ENCODE data around the gene ST3GAL5.

ST3GAL5 gene

GRCh38 chr2:85866165-85866659 is 22.6 kb downstream of the ST3GAL5 start:
- no peak for DNase-seq (ENCODE audit: low read depth)

- DNase-seq (ENCODE audit: low read depth) = peak; percentile 20
Observed at GRCh38 chr2:85865539-85866164, 23.1 kb downstream of the ST3GAL5 start.

GRCh38 chr2:85864654-85865053 is 24.1 kb downstream of the ST3GAL5 start:
- DNase-seq (ENCODE audit: low read depth) = no peak

GRCh38 chr2:85862426-85862825 is 26.4 kb downstream of the ST3GAL5 start:
- peak; percentile 52 for DNase-seq (ENCODE audit: low read depth)

GRCh38 chr2:85861650-85862049 is 27.1 kb downstream of the ST3GAL5 start:
- DNase-seq (ENCODE audit: low read depth) = no peak

- no peak for DNase-seq (ENCODE audit: low read depth)
Observed at GRCh38 chr2:85861180-85861579, 27.6 kb downstream of the ST3GAL5 start.

- no peak for DNase-seq (ENCODE audit: low read depth)
Observed at GRCh38 chr2:85858841-85859240, 29.9 kb downstream of the ST3GAL5 start.

- DNase-seq (ENCODE audit: low read depth) = no peak
Observed at GRCh38 chr2:85854897-85855296, 33.9 kb downstream of the ST3GAL5 start.

GRCh38 chr2:85854166-85854509 is 34.7 kb downstream of the ST3GAL5 start:
- no peak for DNase-seq (ENCODE audit: low read depth)

GRCh38 chr2:85853499-85854165 is 35.2 kb downstream of the ST3GAL5 start:
- DNase-seq (ENCODE audit: low read depth) = no peak

GRCh38 chr2:85852937-85853498 is 35.8 kb downstream of the ST3GAL5 start:
- no peak for DNase-seq (ENCODE audit: low read depth)

- DNase-seq (ENCODE audit: low read depth) = no peak
Observed at GRCh38 chr2:85852152-85852840, 36.5 kb downstream of the ST3GAL5 start.

GRCh38 chr2:85851253-85852151 is 37.3 kb downstream of the ST3GAL5 start:
- peak; percentile 77 for DNase-seq (ENCODE audit: low read depth)

GRCh38 chr2:85850451-85850850 is 38.3 kb downstream of the ST3GAL5 start:
- no peak for DNase-seq (ENCODE audit: low read depth)

GRCh38 chr2:85847051-85847588 is 41.7 kb downstream of the ST3GAL5 start:
- no peak for DNase-seq (ENCODE audit: low read depth)

- DNase-seq (ENCODE audit: low read depth) = peak; percentile 82
Observed at GRCh38 chr2:85846411-85846810, 42.4 kb downstream of the ST3GAL5 start.

GRCh38 chr2:85844486-85844885 is 44.3 kb downstream of the ST3GAL5 start:
- no peak for DNase-seq (ENCODE audit: low read depth)

GRCh38 chr2:85843543-85843942 is 45.2 kb downstream of the ST3GAL5 start:
- DNase-seq (ENCODE audit: low read depth) = peak; percentile 35

GRCh38 chr2:85840091-85840490 is 48.7 kb downstream of the ST3GAL5 start:
- no peak for DNase-seq (ENCODE audit: low read depth)

GRCh38 chr2:85839461-85839860 is 49.3 kb downstream of the ST3GAL5 start:
- DNase-seq (ENCODE audit: low read depth) = no peak

GRCh38 chr2:85838641-85839040 is 50.1 kb downstream of the ST3GAL5 start:
- DNase-seq (ENCODE audit: low read depth) = no peak

GRCh38 chr2:85838181-85838580 is 50.6 kb downstream of the ST3GAL5 start:
- DNase-seq (ENCODE audit: low read depth) = peak; percentile 25
